IgD-negative memory B cell (primary cell): ENCODE data around the gene ZSCAN21. TPM values are rescaled to one million over a fixed set of nuclear protein-coding genes. Genes with fewer than 3 reads are reported as not detected.
A peak's percentile ranks its signal among the peaks of the same experiment; 100 is the strongest.

ENCODE experiments used
- H3K27ac Mint-ChIP-seq, 3 donors: one replicate each; pipeline ENCODE4 v1.8.0; 2020 to 2022; ENCODE audit warnings: mild to moderate bottlenecking in 3 of 3, mixed read lengths in 3 of 3, moderate library complexity in 1 of 3
- H3K27me3 Mint-ChIP-seq: one replicate; pipeline ENCODE4 v1.8.0; 2021; ENCODE audit warnings: mixed read lengths
- H3K36me3 Mint-ChIP-seq: one replicate; pipeline ENCODE4 v1.8.0; 2020; ENCODE audit warnings: mild to moderate bottlenecking, mixed read lengths
- H3K4me1 Mint-ChIP-seq, 3 donors: one replicate each; pipeline ENCODE4 v1.8.0; 2020 to 2022; ENCODE audit warnings: mixed read lengths in 3 of 3, mild to moderate bottlenecking in 1 of 3
- H3K4me3 Mint-ChIP-seq, 4 donors: one replicate each; pipeline ENCODE4 v1.8.0; 2020 to 2022; ENCODE audit warnings: mild to moderate bottlenecking in 4 of 4, mixed read lengths in 4 of 4, moderate library complexity in 3 of 4
- H3K9me3 Mint-ChIP-seq, 3 donors: one replicate each; pipeline ENCODE4 v1.8.0; 2020 to 2021; ENCODE audit warnings: mixed read lengths in 3 of 3, mild to moderate bottlenecking in 1 of 3
- polyA plus RNA-seq: library from polyadenylated mRNA; unstranded; fragments of 300-500 nt; fragmentation: Illumina TruSeq; gene quantifications from one replicate; pipeline ENCODE4 v1.2.3, GENCODE V29; 2021

The ZSCAN21 gene
- polyA plus RNA-seq, 1 donor from 2014 or later, result 9.9 TPM

DNA sequence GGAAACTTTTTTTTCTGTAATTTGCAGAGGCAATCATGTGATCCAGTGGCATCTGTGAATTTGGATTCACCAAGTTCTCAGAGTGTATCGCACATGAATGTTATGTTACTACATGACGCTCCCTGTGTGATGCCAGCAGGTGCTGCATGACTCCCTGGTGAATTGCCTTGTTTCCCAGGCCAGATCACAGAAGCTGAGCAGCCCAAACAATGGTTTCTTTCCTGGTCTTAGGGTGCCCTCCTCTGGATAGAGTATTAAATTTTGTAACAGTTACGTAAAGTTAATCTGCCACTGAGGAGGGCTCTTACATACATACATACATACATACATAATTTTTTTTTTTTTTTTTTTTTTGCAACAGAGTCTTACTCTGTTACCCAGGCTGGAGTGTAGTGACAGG lies 3.6 kb downstream of the ZSCAN21 start:
- Mint-ChIP-seq H3K27me3 (peaks cover 1% of the 10 kb centered on the region), H3K9me3 (no peaks in the 10 kb centered on the region), H3K36me3 (peaks cover 2% of the 10 kb centered on the region), H3K27ac (no peak overlapping the region), H3K4me1 (peaks cover 12 to 17% (median 13%) of the 10 kb centered on the region in 3 donors), H3K4me3 (peak overlapping the region in 1 of 4 donors; percentile 73)

DNA sequence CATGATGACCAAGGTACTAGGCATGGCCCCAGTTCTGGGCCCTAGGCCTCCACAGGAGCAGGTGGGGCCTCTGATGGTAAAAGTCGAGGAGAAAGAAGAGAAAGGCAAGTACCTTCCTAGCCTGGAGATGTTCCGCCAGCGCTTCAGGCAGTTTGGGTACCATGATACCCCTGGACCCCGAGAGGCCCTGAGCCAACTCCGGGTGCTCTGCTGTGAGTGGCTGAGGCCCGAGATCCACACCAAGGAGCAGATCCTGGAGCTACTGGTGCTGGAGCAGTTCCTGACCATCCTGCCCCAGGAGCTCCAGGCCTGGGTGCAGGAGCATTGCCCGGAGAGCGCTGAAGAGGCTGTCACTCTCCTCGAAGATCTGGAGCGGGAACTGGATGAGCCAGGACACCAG lies 7.4 kb downstream of the ZSCAN21 start:
- no peak overlapping the region for H3K27ac Mint-ChIP-seq
- H3K4me1 Mint-ChIP-seq, result peaks cover 0 to 12% (median 4%) of the 10 kb centered on the region in 3 donors
- no peaks in the 10 kb centered on the region for H3K27me3 Mint-ChIP-seq
- no peaks in the 10 kb centered on the region for H3K36me3 Mint-ChIP-seq
- no peak overlapping the region for H3K4me3 Mint-ChIP-seq
- no peaks in the 10 kb centered on the region for H3K9me3 Mint-ChIP-seq

DNA sequence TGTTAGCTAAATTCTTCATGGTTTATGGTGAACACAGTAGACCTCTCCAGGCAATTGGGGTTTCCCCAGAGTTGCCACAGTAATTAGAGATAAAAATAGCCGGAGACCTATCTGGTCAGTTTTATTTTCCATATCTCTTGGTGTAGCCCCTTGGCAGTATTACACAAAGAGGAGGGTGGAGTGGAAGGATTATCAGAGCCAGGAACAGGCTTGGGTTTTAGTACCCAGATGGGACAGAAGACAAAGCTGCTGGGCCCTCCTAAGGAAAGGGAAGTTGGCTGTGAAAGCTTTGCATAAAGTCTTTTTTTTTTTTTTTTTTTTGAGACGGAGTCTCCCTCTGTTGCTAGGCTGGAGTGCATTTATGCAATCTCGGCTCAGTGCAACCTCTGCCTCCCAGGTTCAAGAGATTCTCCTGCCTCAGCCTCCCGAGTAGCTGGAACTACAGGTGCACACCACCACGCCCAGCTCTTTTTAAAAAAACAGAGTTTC lies 9.7 kb downstream of the ZSCAN21 start:
- Mint-ChIP-seq H3K27ac (peak overlapping the region in 2 of 3 donors; percentile 19 to 75), H3K27me3 (no peaks in the 10 kb centered on the region), H3K4me1 (peaks cover 0 to 10% (median 5%) of the 10 kb centered on the region in 3 donors), H3K36me3 (no peaks in the 10 kb centered on the region), H3K9me3 (no peaks in the 10 kb centered on the region), H3K4me3 (peak overlapping the region in 1 of 4 donors; percentile 25)

DNA sequence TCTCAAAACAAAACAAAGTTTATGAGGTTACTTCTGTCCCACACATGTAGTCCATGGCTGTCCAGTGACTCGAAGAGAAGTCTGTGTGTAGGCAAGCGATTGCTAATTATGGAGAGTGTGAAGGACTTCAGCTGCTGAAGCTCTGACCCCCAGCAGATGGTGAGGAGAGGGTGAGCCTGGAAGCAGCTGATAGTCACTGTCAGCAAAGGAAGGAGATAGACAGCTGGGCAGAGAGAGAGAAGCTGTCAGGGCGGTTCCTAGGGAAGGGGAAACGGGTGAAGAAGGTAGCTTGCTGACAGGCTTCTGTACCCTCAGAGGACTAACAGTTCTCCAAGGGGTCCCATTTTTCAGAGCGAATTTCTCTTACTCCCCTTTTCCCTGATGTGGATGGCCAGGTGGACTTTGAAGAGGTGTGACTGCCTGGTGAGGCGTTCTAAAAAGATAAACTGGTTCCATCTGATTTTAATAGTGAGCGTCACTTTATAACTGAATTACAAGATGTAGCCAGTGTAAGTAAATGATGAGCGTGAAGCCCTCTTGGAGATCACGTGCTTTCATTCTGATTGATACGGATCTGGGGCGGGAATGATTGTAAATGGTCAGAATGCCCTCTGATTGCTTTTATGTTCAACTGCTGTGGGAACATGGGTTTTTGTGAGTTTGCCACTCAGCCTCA lies 12.1 kb downstream of the ZSCAN21 start:
- no peaks in the 10 kb centered on the region for H3K27me3 Mint-ChIP-seq
- H3K9me3 Mint-ChIP-seq, result no peaks in the 10 kb centered on the region
- peaks cover 0 to 10% (median 5%) of the 10 kb centered on the region in 3 donors for H3K4me1 Mint-ChIP-seq
- no peak overlapping the region for H3K4me3 Mint-ChIP-seq
- H3K27ac Mint-ChIP-seq, result no peak overlapping the region
- no peaks in the 10 kb centered on the region for H3K36me3 Mint-ChIP-seq

DNA sequence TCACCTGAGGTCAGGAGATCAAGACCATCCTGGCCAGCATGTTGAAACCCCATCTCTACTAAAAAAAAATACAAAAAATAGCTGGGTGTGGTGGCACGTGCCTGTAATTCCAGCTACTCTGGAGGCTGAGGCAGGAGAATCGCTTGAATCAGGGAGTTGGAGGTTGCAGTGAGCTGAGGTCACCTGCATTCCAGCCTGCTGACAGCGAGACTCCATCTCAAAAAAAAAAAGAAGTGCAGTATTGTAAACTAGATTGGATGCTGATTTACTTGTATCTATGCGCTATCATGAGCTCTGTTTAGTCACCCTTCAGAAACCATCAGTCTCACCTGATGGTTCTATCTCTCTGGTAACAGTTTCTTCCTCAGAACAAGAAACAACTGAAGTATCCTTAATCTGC lies 13.8 kb downstream of the ZSCAN21 start:
- Mint-ChIP-seq H3K27me3 (no peaks in the 10 kb centered on the region), H3K27ac (no peak overlapping the region), H3K4me1 (peaks cover 0 to 8% (median 5%) of the 10 kb centered on the region in 3 donors), H3K36me3 (peaks cover 3% of the 10 kb centered on the region), H3K4me3 (no peak overlapping the region), H3K9me3 (no peaks in the 10 kb centered on the region)

DNA sequence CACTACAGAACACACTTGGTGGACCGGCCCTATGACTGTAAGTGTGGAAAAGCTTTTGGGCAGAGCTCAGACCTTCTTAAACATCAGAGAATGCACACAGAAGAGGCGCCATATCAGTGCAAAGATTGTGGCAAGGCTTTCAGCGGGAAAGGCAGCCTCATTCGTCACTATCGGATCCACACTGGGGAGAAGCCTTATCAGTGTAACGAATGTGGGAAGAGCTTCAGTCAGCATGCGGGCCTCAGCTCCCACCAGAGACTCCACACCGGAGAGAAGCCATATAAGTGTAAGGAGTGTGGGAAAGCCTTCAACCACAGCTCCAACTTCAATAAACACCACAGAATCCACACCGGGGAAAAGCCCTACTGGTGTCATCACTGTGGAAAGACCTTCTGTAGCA lies 14.6 kb downstream of the ZSCAN21 start:
- no peak overlapping the region for H3K4me3 Mint-ChIP-seq
- H3K27ac Mint-ChIP-seq, result peak overlapping the region in 2 of 3 donors; percentile 19 to 77
- peaks cover 0 to 4% (median 3%) of the 10 kb centered on the region in 3 donors for H3K4me1 Mint-ChIP-seq
- H3K9me3 Mint-ChIP-seq, result no peaks in the 10 kb centered on the region
- no peaks in the 10 kb centered on the region for H3K27me3 Mint-ChIP-seq
- peaks cover 3% of the 10 kb centered on the region for H3K36me3 Mint-ChIP-seq

DNA sequence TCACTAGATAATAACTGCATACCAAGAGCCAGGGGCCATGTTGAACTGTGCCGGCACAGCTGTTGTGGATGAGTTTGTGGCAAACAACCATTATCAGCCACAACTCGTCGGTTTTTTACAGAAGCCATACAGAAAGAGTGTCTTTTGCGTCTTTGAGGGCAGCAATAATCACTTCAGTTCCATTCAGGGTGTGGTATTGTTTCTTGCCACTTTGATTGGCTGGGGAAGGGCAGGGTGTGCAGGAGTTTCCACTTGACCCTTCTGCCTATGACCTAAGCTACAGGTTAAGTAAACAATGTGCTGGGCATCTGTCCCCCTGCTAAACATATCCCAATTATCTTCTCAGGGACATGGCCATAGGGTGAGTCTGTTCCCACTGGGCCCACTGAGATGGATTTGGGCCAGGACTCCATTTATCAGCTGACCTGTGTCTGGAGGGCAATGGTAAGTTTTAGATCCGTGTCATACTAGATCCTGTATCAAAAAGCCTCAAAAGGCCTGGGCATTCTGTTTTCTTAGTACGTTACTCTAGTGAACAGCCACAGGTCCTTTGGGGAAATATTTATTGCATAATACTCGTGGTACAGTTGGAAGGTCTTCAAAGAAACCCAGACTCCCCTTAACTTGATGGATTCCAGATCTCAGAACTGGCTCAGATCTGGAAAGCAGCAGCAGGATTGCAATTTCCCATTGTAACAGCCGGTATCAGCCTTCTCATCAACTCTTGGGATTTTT lies 16.0 kb downstream of the ZSCAN21 start:
- H3K27ac Mint-ChIP-seq, result no peak overlapping the region
- peaks cover 15% of the 10 kb centered on the region for H3K36me3 Mint-ChIP-seq
- no peak overlapping the region for H3K4me3 Mint-ChIP-seq
- H3K4me1 Mint-ChIP-seq, result peaks cover 0 to 2% (median 0%) of the 10 kb centered on the region in 3 donors
- peaks cover 0 to 2% (median 2%) of the 10 kb centered on the region in 3 donors for H3K9me3 Mint-ChIP-seq
- no peaks in the 10 kb centered on the region for H3K27me3 Mint-ChIP-seq

DNA sequence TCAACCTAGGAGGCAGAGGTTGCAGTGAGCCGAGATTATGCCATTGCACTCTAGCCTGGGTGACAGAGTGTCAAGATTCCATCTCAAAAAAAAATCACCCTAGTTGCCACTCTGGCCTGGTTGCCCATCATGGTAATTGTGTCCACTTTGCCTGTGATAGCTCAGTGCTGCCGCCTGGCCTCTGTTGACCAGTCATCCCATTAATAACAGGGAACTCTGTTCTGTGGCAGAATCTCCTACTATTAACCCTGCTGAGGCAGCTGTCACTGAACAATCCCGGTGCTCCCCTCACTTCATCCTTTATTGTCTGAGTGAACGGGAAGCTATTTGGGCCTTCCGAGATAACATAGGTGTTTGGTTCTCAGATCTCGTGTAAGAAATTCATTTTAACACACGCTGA lies 17.4 kb downstream of the ZSCAN21 start:
- no peaks in the 10 kb centered on the region for H3K27me3 Mint-ChIP-seq
- peaks cover 0 to 1% (median 0%) of the 10 kb centered on the region in 3 donors for H3K4me1 Mint-ChIP-seq
- H3K27ac Mint-ChIP-seq, result peak overlapping the region in 1 of 3 donors; percentile 11
- peaks cover 26% of the 10 kb centered on the region for H3K36me3 Mint-ChIP-seq
- H3K4me3 Mint-ChIP-seq, result peak overlapping the region in 1 of 4 donors; percentile 45
- peaks cover 2 to 13% (median 11%) of the 10 kb centered on the region in 3 donors for H3K9me3 Mint-ChIP-seq

DNA sequence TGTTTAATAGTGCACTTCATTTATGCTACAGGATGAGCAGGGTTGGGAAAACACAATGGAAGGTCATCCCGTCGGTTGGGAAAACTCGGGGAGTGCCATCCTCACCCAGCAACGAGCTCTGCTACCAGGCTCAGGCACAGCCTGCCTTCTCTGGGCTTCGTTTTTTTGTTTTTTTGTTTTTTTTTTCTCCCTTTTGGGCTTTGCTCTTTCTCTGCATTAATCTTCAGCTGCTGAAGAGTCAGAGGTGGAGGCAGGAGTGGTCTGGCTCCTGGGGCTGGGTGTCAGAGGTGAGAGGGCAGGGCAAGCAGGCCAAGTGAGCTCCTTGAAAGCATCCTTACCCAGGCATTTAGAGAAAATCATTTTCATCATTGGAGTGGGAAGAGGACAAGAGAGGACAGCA lies 20.4 kb downstream of the ZSCAN21 start:
- H3K4me1 Mint-ChIP-seq, result no peaks in the 10 kb centered on the region
- peaks cover 7 to 23% (median 17%) of the 10 kb centered on the region in 3 donors for H3K9me3 Mint-ChIP-seq
- peaks cover 46% of the 10 kb centered on the region for H3K36me3 Mint-ChIP-seq
- H3K27me3 Mint-ChIP-seq, result no peaks in the 10 kb centered on the region
- H3K4me3 Mint-ChIP-seq, result no peak overlapping the region
- peak overlapping the region in 1 of 3 donors; percentile 62 for H3K27ac Mint-ChIP-seq

DNA sequence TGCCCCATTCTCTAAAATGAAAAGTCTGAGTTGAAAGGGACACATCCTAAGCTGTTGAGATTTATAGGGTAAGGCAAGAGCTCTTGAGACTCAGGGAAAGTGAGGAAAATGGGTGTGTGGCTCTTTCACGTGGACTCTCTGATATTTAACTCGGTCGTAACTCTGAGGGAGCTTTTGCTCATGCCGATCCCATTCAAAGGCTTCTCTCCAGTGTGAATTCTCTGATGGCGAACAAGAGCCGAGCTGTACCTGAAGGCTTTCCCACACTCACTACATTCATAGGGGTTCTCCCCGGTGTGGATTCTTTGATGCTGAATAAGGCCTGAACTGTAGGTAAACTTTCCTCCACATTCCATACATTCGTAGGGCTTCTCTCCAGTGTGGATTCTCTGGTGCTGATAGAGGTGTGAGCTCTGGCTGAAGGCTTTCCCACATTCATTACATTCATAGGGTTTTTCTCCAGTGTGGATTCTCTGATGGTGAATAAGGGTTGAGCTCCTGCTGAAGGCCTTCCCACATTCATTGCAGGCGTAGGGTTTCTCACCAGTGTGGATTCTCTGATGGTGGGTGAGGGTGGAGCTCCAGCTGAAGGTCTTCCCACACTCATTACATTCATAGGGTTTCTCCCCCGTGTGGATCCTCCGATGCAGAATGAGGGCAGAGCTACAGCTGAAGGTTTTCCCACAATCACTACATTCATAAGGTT lies 21.6 kb downstream of the ZSCAN21 start:
- Mint-ChIP-seq H3K4me1 (peaks cover 0 to 3% (median 0%) of the 10 kb centered on the region in 3 donors), H3K36me3 (peaks cover 46% of the 10 kb centered on the region), H3K27me3 (no peaks in the 10 kb centered on the region), H3K9me3 (peaks cover 7 to 23% (median 17%) of the 10 kb centered on the region in 3 donors), H3K4me3 (no peak overlapping the region), H3K27ac (peak overlapping the region in 2 of 3 donors; percentile 39 to 42)

DNA sequence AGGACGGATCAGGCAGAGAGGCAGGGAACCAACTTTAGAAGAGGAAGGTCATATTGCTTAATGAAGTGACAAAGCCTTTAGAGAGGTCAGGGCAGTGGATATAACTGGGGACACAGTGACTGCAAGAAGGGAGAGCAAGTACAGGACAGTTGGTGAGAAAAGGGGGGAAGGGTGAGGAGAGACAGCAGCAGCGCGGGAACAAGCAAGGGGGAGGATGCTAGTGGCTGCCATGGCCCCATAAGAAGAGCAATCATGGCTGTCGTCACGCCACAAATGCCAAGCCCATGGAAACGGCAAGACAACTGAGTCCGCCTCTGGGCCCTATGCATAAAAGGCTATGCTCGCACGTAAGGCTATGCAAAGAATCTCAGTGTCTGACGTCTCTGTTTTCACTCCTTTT lies 22.9 kb downstream of the ZSCAN21 start:
- H3K4me1 Mint-ChIP-seq, result peaks cover 0 to 3% (median 2%) of the 10 kb centered on the region in 3 donors

DNA sequence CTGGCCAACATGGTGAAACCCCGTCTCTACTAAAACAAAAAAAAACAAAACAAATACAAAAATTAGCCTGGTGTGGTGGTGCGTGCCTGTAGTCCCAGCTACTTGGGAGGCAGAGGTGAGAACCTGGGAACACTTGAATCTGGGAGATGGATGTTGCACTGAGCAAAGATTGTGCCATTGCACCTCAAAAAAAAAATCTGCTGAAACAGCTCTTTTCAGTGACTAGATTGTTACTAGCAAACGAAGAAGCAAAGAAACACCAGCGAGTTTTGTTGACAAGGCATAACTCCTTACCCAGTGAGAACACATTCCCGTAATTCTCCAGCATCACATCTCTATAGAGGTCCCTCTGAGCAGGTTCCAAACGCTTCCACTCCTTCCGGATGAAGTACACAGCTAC lies 25.3 kb downstream of the ZSCAN21 start:
- Mint-ChIP-seq H3K36me3 (peaks cover 39% of the 10 kb centered on the region), H3K27ac (no peak overlapping the region), H3K27me3 (no peaks in the 10 kb centered on the region), H3K9me3 (peaks cover 7 to 23% (median 17%) of the 10 kb centered on the region in 3 donors), H3K4me1 (peaks cover 6% of the 10 kb centered on the region in 3 donors), H3K4me3 (no peak overlapping the region)

More for the DNA sequence above, 22.9 kb downstream of the ZSCAN21 start:
- Mint-ChIP-seq H3K27me3 (no peaks in the 10 kb centered on the region), H3K27ac (no peak overlapping the region), H3K36me3 (peaks cover 46% of the 10 kb centered on the region), H3K9me3 (peaks cover 7 to 23% (median 17%) of the 10 kb centered on the region in 3 donors), H3K4me3 (peak overlapping the region in 1 of 4 donors; percentile 6)

DNA sequence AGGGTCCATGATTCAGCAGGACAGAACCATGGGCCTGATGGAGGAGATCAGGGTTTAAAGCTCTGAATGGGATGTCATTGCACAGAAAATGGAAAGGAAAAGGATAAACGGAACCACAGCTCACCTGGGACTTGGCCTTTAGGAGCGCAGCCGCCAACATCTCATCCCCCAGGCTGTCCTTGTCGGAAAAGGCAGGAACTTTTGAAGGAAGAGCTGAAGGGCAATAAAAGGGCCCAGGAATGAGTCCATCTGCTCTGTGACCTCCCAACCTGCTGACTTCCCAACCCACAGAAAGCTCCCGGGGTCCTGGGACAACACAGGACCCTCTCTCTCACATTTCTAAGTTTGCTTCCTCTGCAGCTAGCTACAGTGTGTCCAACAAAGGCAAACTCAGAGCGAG lies 25.8 kb downstream of the ZSCAN21 start:
- Mint-ChIP-seq H3K4me3 (peak overlapping the region in 1 of 4 donors; percentile 55), H3K9me3 (peaks cover 5 to 23% (median 17%) of the 10 kb centered on the region in 3 donors), H3K36me3 (peaks cover 33% of the 10 kb centered on the region), H3K27me3 (no peaks in the 10 kb centered on the region), H3K4me1 (peaks cover 6 to 11% (median 10%) of the 10 kb centered on the region in 3 donors), H3K27ac (no peak overlapping the region)

DNA sequence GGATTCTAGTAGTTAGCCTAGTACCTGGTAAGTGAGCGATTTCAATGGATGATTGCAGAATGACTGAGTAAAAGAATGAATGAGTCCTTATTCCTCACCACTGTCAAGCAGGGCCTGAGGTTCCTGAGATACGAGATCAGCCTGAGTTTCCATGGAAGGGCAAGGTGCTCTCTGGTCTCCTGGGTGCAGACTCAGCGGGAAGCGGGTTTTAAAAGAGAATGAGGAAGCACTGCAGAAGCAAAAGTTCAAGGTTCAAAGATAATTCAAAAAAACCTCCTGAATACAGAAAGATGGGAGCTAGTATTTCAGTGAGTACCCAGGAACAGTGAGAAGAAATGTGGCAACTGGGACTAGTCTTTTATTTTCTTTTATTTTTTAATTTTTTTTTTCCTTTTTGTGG lies 27.6 kb downstream of the ZSCAN21 start:
- H3K27me3 Mint-ChIP-seq, result no peaks in the 10 kb centered on the region
- peak overlapping the region in 2 of 3 donors; percentile 39 to 69 for H3K27ac Mint-ChIP-seq
- peaks cover 16 to 19% (median 17%) of the 10 kb centered on the region in 3 donors for H3K4me1 Mint-ChIP-seq
- H3K4me3 Mint-ChIP-seq, result peak overlapping the region in 1 of 4 donors; percentile 69
- H3K36me3 Mint-ChIP-seq, result peaks cover 17% of the 10 kb centered on the region
- H3K9me3 Mint-ChIP-seq, result peaks cover 3 to 7% (median 4%) of the 10 kb centered on the region in 3 donors
